Smooth muscle cell (in vitro differentiated cells): ENCODE data around the gene MMP24OS. TPM values are rescaled to one million over a fixed set of nuclear protein-coding genes. Genes with fewer than 3 reads are reported as not detected.
A peak's percentile ranks its signal among the peaks of the same experiment; 100 is the strongest.

Source experiments
- DNase-seq: peaks from one replicate; lab custom pipeline; 2025; ENCODE audit not compliant: unreplicated experiment; lab: John Stamatoyannopoulos, UW
- H2AFZ ChIP-seq: fragments of 200-600 bp; sonication (generic); 2 replicates; pipeline ENCODE4 v1.6.0; 2016; ENCODE audit warnings: antibody characterized with exemption, low read depth, mild to moderate bottlenecking
- H3F3A ChIP-seq: fragments of 200-600 bp; sonication (generic); 2 replicates; pipeline ENCODE4 v1.6.0; 2017; ENCODE audit warnings: antibody characterized with exemption, low read depth
- H3K27ac ChIP-seq: fragments of 200-600 bp; sonication (generic); 2 replicates; pipeline ENCODE4 v1.5.1; 2016; ENCODE audit warnings: low read depth, mild to moderate bottlenecking
- H3K27me3 ChIP-seq: fragments of 200-600 bp; sonication (generic); 2 replicates; pipeline ENCODE4 v1.6.1; 2016; ENCODE audit warnings: low read depth, mild to moderate bottlenecking
- H3K36me3 ChIP-seq: fragments of 200-600 bp; sonication (generic); 2 replicates; pipeline ENCODE4 v1.5.1; 2016; ENCODE audit warnings: low read depth
- H3K4me1 ChIP-seq: fragments of 200-600 bp; sonication (generic); 2 replicates; pipeline ENCODE4 v1.5.1; 2016; ENCODE audit warnings: low read depth
- H3K4me2 ChIP-seq: fragments of 200-600 bp; sonication (generic); 2 replicates; pipeline ENCODE4 v1.6.0; 2016; ENCODE audit warnings: mild to moderate bottlenecking
- H3K4me3 ChIP-seq: fragments of 200-600 bp; sonication (generic); 2 replicates; pipeline ENCODE4 v1.5.1; 2016; ENCODE audit warnings: mild to moderate bottlenecking
- H3K79me2 ChIP-seq: fragments of 200-600 bp; sonication (generic); 2 replicates; pipeline ENCODE4 v1.6.0; 2016; ENCODE audit warnings: low read depth, mild to moderate bottlenecking
- H3K9ac ChIP-seq: fragments of 200-600 bp; sonication (generic); 2 replicates; pipeline ENCODE4 v1.6.0; 2016; ENCODE audit warnings: low read depth
- H3K9me3 ChIP-seq: fragments of 200-600 bp; sonication (generic); replicated peaks from 2 replicates; pipeline ENCODE4 v1.5.1; 2016; ENCODE audit warnings: low read depth
- H4K20me1 ChIP-seq: fragments of 200-600 bp; sonication (generic); 2 replicates; pipeline ENCODE4 v1.6.0; 2016; ENCODE audit warnings: low read depth
- CTCF ChIP-seq: fragments of 200-600 bp; sonication (generic); IDR thresholded peaks from 2 replicates; pipeline ENCODE4 v1.5.1; 2017; ENCODE audit warnings: borderline replicate concordance, mild to moderate bottlenecking, antibody characterized with exemption; ENCODE audit not compliant: insufficient read depth, poor library complexity, severe bottlenecking
- WGBS: methylation state at CpG from one replicate; pipeline ENCODE4 v1.1.7; 2016; ENCODE audit warnings: low lambda C conversion rate; 5-methylcytosine and 5-hydroxymethylcytosine counted together
- polyA plus RNA-seq: library from polyadenylated mRNA; unstranded; fragments of >200 nt; fragmentation: Nextera tagmentation; extraction: Ambion mirVana; gene quantifications from 2 replicates; pipeline ENCODE4 v1.2.1, GENCODE V29; 2016
- total RNA-seq: library from RNA; depleted of rRNA; stranded (reverse); fragments of >200 nt; gene quantifications from 2 replicates; pipeline ENCODE4 v1.2.3, GENCODE V29; 2014

The MMP24OS gene
- total and polyA plus RNA-seq, 2 experiments from 2014 or later, result 14.3 to 44.7 TPM

GRCh38 chr20:35279533-35280174 lies 1.7 kb upstream of the MMP24OS start:
- H3K9me3 ChIP-seq, result no peaks in the 10 kb centered on the region
- H3K36me3 ChIP-seq, result no peaks in the 10 kb centered on the region
- no peak overlapping the region for H2AFZ ChIP-seq
- TF ChIP-seq CTCF, result no peak
- no peak overlapping the region for H3K9ac ChIP-seq
- peaks cover 25% of the 10 kb centered on the region for H3F3A ChIP-seq
- peaks cover 13% of the 10 kb centered on the region for H4K20me1 ChIP-seq
- peak overlapping the region; percentile 26 for H3K27ac ChIP-seq
- H3K4me2 ChIP-seq, result no peak overlapping the region
- 98% methylated on average over 7 of the region's 7 CpGs for WGBS
- no peaks in the 10 kb centered on the region for H3K27me3 ChIP-seq
- DNase-seq, result no peak
- no peak overlapping the region for H3K4me3 ChIP-seq
- peaks cover 46% of the 10 kb centered on the region for H3K79me2 ChIP-seq
- peaks cover 8% of the 10 kb centered on the region for H3K4me1 ChIP-seq

- no peak overlapping the region for H3K4me2 ChIP-seq
- DNase-seq, result no peak
- peaks cover 8% of the 10 kb centered on the region for H3K4me1 ChIP-seq
- WGBS, result 95% methylated on average over 5 of the region's 5 CpGs
- H3K79me2 ChIP-seq, result peaks cover 43% of the 10 kb centered on the region
- H2AFZ ChIP-seq, result no peak overlapping the region
- no peaks in the 10 kb centered on the region for H3K9me3 ChIP-seq
- H3K36me3 ChIP-seq, result no peaks in the 10 kb centered on the region
- peaks cover 25% of the 10 kb centered on the region for H3F3A ChIP-seq
- H4K20me1 ChIP-seq, result peaks cover 19% of the 10 kb centered on the region
- H3K4me3 ChIP-seq, result no peak overlapping the region
- H3K27ac ChIP-seq, result peak overlapping the region; percentile 89
- no peak for TF ChIP-seq CTCF
- H3K27me3 ChIP-seq, result no peaks in the 10 kb centered on the region
- H3K9ac ChIP-seq, result no peak overlapping the region
These were observed 1.1 kb upstream of the MMP24OS start for GRCh38 chr20:35279040-35279439.

- TF ChIP-seq CTCF, result no peak
- Histone ChIP-seq H3K27ac (peak overlapping the region; percentile 89), H3K4me3 (peak overlapping the region; percentile 90), H3K4me2 (peak overlapping the region; percentile 97), H3K36me3 (no peaks in the 10 kb centered on the region), H3F3A (peaks cover 25% of the 10 kb centered on the region), H3K79me2 (peaks cover 24% of the 10 kb centered on the region), H3K9me3 (no peaks in the 10 kb centered on the region), H2AFZ (no peak overlapping the region), H3K9ac (peak overlapping the region; percentile 86), H3K4me1 (no peaks in the 10 kb centered on the region), H4K20me1 (peaks cover 11% of the 10 kb centered on the region), H3K27me3 (no peaks in the 10 kb centered on the region)
- DNase-seq, result no peak
- WGBS, result 29% methylated on average over 10 of the region's 10 CpGs
These were observed 795 bp downstream of the MMP24OS start for GRCh38 chr20:35277127-35277526.

- peak overlapping the region; percentile 89 for H3K27ac ChIP-seq
- H3F3A ChIP-seq, result peaks cover 21% of the 10 kb centered on the region
- H3K36me3 ChIP-seq, result no peaks in the 10 kb centered on the region
- DNase-seq, result no peak
- H3K79me2 ChIP-seq, result peaks cover 17% of the 10 kb centered on the region
- no peaks in the 10 kb centered on the region for H3K27me3 ChIP-seq
- WGBS, result 97% methylated on average over 6 of the region's 6 CpGs
- TF ChIP-seq CTCF, result no peak
- peak overlapping the region; percentile 86 for H3K9ac ChIP-seq
- H3K4me3 ChIP-seq, result peak overlapping the region; percentile 90
- H4K20me1 ChIP-seq, result peaks cover 11% of the 10 kb centered on the region
- H2AFZ ChIP-seq, result no peak overlapping the region
- H3K9me3 ChIP-seq, result no peaks in the 10 kb centered on the region
- no peaks in the 10 kb centered on the region for H3K4me1 ChIP-seq
- peak overlapping the region; percentile 97 for H3K4me2 ChIP-seq
These were observed 1.5 kb downstream of the MMP24OS start for GRCh38 chr20:35276408-35276807.
